Neural cell (in vitro differentiated cells): ENCODE measurements around the gene AFF1.

ENCODE experiments used
- EP300 ChIP-seq: fragments of 450-650 bp; conservative IDR thresholded peaks from 2 replicates; pipeline ENCODE4 v1.6.1; 2014; ENCODE audit warnings: antibody characterized with exemption, mild to moderate bottlenecking, moderate library complexity; ENCODE audit not compliant: poor library complexity, severe bottlenecking
- EZH2 ChIP-seq: fragments of 200-600, 300-800 bp; shearing (Covaris generic), sonication (generic); IDR thresholded peaks from 2 replicates; pipeline ENCODE4 v1.6.1; 2014; ENCODE audit warnings: antibody characterized with exemption, low read length, borderline replicate concordance, mild to moderate bottlenecking; ENCODE audit not compliant: insufficient read depth, poor library complexity, severe bottlenecking
- MXI1 ChIP-seq: fragments of 450-650 bp; conservative IDR thresholded peaks from 2 replicates; pipeline ENCODE4 v1.6.1; 2014; ENCODE audit warnings: antibody characterized with exemption, mild to moderate bottlenecking; ENCODE audit not compliant: poor library complexity, severe bottlenecking
- POLR2AphosphoS5 ChIP-seq: IDR thresholded peaks from 2 replicates; pipeline ENCODE4 v1.6.1; 2012
- RAD21 ChIP-seq: fragments of 450-650 bp; conservative IDR thresholded peaks from 2 replicates; pipeline ENCODE4 v1.6.1; 2014; ENCODE audit warnings: antibody characterized with exemption, mild to moderate bottlenecking, moderate library complexity
- SMC3 ChIP-seq: fragments of 450-650 bp; conservative IDR thresholded peaks from 2 replicates; pipeline ENCODE4 v1.6.1; 2014; ENCODE audit warnings: antibody characterized with exemption, mild to moderate bottlenecking, moderate library complexity; ENCODE audit not compliant: poor library complexity
- TAF1 ChIP-seq: IDR thresholded peaks from 2 replicates; pipeline ENCODE4 v1.6.1; 2012; ENCODE audit warnings: low read depth
- TF ChIP-seq, protein P1 (sequence below): fragments of 450-650 bp; IDR thresholded peaks from 2 replicates; pipeline ENCODE4 v1.5.1; 2014; ENCODE audit warnings: antibody characterized with exemption, mild to moderate bottlenecking, moderate library complexity; ENCODE audit not compliant: poor library complexity, severe bottlenecking

DNA sequence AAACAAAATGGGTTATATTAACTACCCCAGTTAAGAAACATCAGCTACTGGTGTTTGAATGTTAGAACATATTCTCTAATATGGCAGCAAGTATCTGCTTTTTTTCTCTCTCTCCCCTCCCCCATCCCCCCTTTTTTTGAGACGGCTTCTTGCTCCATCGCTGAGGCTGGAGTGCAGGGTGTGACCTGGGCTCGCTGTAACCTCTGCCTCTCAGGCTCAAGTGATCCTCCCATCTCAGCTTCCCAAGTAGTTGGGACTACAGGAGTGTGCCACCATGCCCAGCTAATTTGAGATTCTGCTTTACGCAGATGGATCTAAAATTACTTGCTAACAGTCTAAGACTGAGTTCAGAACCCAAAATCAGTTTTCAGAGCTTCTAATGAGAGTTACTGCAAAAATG, 101.9 kb downstream of the AFF1 start:
- no peak for TF ChIP-seq EZH2
- TF ChIP-seq MXI1, result no peak
- TF ChIP-seq SMC3, result no peak
- TF ChIP-seq POLR2AphosphoS5, result no peak
- TF ChIP-seq, protein P1, sequence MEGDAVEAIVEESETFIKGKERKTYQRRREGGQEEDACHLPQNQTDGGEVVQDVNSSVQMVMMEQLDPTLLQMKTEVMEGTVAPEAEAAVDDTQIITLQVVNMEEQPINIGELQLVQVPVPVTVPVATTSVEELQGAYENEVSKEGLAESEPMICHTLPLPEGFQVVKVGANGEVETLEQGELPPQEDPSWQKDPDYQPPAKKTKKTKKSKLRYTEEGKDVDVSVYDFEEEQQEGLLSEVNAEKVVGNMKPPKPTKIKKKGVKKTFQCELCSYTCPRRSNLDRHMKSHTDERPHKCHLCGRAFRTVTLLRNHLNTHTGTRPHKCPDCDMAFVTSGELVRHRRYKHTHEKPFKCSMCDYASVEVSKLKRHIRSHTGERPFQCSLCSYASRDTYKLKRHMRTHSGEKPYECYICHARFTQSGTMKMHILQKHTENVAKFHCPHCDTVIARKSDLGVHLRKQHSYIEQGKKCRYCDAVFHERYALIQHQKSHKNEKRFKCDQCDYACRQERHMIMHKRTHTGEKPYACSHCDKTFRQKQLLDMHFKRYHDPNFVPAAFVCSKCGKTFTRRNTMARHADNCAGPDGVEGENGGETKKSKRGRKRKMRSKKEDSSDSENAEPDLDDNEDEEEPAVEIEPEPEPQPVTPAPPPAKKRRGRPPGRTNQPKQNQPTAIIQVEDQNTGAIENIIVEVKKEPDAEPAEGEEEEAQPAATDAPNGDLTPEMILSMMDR, result no peak
- no peak for TF ChIP-seq EP300
- TF ChIP-seq RAD21, result no peak
- TF ChIP-seq TAF1, result no peak
